ENCODE data around the gene FAM20A. TPM values are rescaled to one million over a fixed set of nuclear protein-coding genes. Genes with fewer than 3 reads are reported as not detected.

The FAM20A gene
- total RNA-seq, 1 experiment from 2014 or later = not detected

DNA sequence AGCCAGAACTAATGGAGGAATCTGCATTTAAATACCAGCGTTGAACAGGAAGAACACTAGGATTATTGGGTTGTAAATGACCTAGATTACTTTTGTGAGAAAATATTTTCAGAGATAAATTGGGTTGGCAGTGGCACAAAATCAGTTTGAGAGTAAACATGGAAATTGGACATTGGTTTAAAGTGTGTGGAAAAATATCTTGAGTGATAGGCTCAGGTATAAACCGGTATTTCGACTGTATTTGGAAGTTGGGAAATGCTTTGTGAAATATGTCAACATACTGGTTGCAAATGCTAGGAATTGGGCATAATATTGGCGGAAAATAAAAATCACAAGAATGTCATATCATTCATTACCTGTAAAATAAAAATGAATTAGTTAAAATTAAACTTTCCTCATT is 73.9 kb downstream of the FAM20A start:
- Histone ChIP-seq H3K9me3 (ENCODE audit: control insufficient read depth in 1 of 2, insufficient read depth in 1 of 2, low read depth in 1 of 2, low read length in 2 of 2) (no peaks in the 10 kb centered on the region), H3K79me2 (ENCODE audit: insufficient read depth, low read length) (peaks cover 9% of the 10 kb centered on the region), H3K4me3 (replicated peaks in 1 of 2; ENCODE audit: low read depth in 1 of 2, low read length in 2 of 2) (no peak overlapping the region), H3K36me3 (ENCODE audit: control insufficient read depth in 1 of 2, insufficient read depth in 2 of 2, low read length in 2 of 2) (peaks cover 72 to 94% of the 10 kb centered on the region in 2 experiments), H4K20me1 (ENCODE audit: insufficient read depth) (peaks cover 8% of the 10 kb centered on the region; the same call in 1 of the 2 replicates), H3K9me2 (ENCODE audit: insufficient read depth) (no peaks in the 10 kb centered on the region), H3K9ac (ENCODE audit: low read length) (no peak overlapping the region), H3K4me2 (ENCODE audit: low read length) (no peak overlapping the region), H3K27ac (ENCODE audit: low read depth, low read length) (no peak overlapping the region), H3K27me3 (ENCODE audit: insufficient read depth, low read length) (no peaks in the 10 kb centered on the region), H2AFZ (ENCODE audit: low read depth, low read length, poor library complexity, severe bottlenecking) (no peak overlapping the region), H3K4me1 (ENCODE audit: control insufficient read depth in 1 of 2, insufficient read depth in 2 of 2, low read length in 2 of 2) (no peaks in the 10 kb centered on the region)
- ChIA-PET POLR2A (no interaction called here), CTCF (interaction anchor here (1.2 kb wide), 1 partner anchor 214 kb away, joined by 3 read pairs; no protein-coding TSS in a partner anchor), RAD21 (ENCODE audit: low non-redundant PET in 1 of 2, low total read pairs in 2 of 2, uncharacterized antibody in 2 of 2, unreplicated experiment in 2 of 2) (no interaction called here)
- TF ChIP-seq FOSL1 (IDR thresholded peaks at IDR 0.05; ENCODE audit: low read depth) = no peak
- intact Hi-C loops (cut with micrococcal nuclease) = no loop called here
- BruUV-seq (replicated peaks) = no TSS peak
- ATAC-seq (no peak), DNase-seq (ENCODE audit: low read depth, low spot score) (no peak)

GRCh38 chr17:68526548-68526947 is 74.6 kb downstream of the FAM20A start:
- no peak overlapping the region for H3K4me2 ChIP-seq (ENCODE audit: low read length)
- RAD21 ChIA-PET (ENCODE audit: low non-redundant PET in 1 of 2, low total read pairs in 2 of 2, uncharacterized antibody in 2 of 2, unreplicated experiment in 2 of 2) = no interaction called here
- no peak overlapping the region for H3K4me3 ChIP-seq (replicated peaks in 1 of 2; ENCODE audit: low read depth in 1 of 2, low read length in 2 of 2)
- peaks cover 8% of the 10 kb centered on the region; the same call in 1 of the 2 replicates for H4K20me1 ChIP-seq (ENCODE audit: insufficient read depth)
- BruUV-seq (replicated peaks) = no TSS peak
- no peak overlapping the region for H2AFZ ChIP-seq (ENCODE audit: low read depth, low read length, poor library complexity, severe bottlenecking)
- no peaks in the 10 kb centered on the region for H3K27me3 ChIP-seq (ENCODE audit: insufficient read depth, low read length)
- no peak overlapping the region for H3K27ac ChIP-seq (ENCODE audit: low read depth, low read length)
- CTCF ChIA-PET = interaction anchor here (1.2 kb wide), 1 partner anchor 214 kb away, joined by 3 read pairs; no protein-coding TSS in a partner anchor
- no peaks in the 10 kb centered on the region for H3K4me1 ChIP-seq (ENCODE audit: control insufficient read depth in 1 of 2, insufficient read depth in 2 of 2, low read length in 2 of 2)
- H3K9ac ChIP-seq (ENCODE audit: low read length) = no peak overlapping the region
- peaks cover 72 to 91% of the 10 kb centered on the region in 2 experiments for H3K36me3 ChIP-seq (ENCODE audit: control insufficient read depth in 1 of 2, insufficient read depth in 2 of 2, low read length in 2 of 2)
- H3K9me3 ChIP-seq (ENCODE audit: control insufficient read depth in 1 of 2, insufficient read depth in 1 of 2, low read depth in 1 of 2, low read length in 2 of 2) = no peaks in the 10 kb centered on the region
- intact Hi-C loops (cut with micrococcal nuclease) = no loop called here
- TF ChIP-seq SIN3A (IDR thresholded peaks at IDR 0.05; ENCODE audit: low read depth) = no peak
- TF ChIP-seq SP1 (IDR thresholded peaks at IDR 0.05; ENCODE audit: low read depth) = no peak
- TF ChIP-seq EZH2phosphoT487 (IDR thresholded peaks at IDR 0.05; ENCODE audit: borderline replicate concordance) = no peak
- TF ChIP-seq RAD21 (IDR thresholded peaks at IDR 0.05; ENCODE audit: low read depth) = no peak
- no peak for TF ChIP-seq ELF1 (IDR thresholded peaks at IDR 0.05; ENCODE audit: borderline replicate concordance, low read depth)
- TF ChIP-seq JUND (IDR thresholded peaks at IDR 0.05) = no peak
- TF ChIP-seq, protein P1, sequence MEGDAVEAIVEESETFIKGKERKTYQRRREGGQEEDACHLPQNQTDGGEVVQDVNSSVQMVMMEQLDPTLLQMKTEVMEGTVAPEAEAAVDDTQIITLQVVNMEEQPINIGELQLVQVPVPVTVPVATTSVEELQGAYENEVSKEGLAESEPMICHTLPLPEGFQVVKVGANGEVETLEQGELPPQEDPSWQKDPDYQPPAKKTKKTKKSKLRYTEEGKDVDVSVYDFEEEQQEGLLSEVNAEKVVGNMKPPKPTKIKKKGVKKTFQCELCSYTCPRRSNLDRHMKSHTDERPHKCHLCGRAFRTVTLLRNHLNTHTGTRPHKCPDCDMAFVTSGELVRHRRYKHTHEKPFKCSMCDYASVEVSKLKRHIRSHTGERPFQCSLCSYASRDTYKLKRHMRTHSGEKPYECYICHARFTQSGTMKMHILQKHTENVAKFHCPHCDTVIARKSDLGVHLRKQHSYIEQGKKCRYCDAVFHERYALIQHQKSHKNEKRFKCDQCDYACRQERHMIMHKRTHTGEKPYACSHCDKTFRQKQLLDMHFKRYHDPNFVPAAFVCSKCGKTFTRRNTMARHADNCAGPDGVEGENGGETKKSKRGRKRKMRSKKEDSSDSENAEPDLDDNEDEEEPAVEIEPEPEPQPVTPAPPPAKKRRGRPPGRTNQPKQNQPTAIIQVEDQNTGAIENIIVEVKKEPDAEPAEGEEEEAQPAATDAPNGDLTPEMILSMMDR (IDR thresholded peaks at IDR 0.05 in 2 of 3, conservative IDR thresholded peaks at IDR 0.05 in 1 of 3; ENCODE audit: borderline replicate concordance in 1 of 3, insufficient read depth in 1 of 3, low read depth in 2 of 3, low read length in 2 of 3) = no peak
- no peak for TF ChIP-seq POLR2A (IDR thresholded peaks at IDR 0.05; ENCODE audit: borderline replicate concordance, extremely low read depth, insufficient read depth, insufficient read length)
- TF ChIP-seq ZNF274 (IDR thresholded peaks at IDR 0.05; ENCODE audit: low read depth, low read length) = no peak
- no peak for TF ChIP-seq CEBPB (IDR thresholded peaks at IDR 0.05; ENCODE audit: low read depth)
- no peak for TF ChIP-seq YY1 (IDR thresholded peaks at IDR 0.05; ENCODE audit: extremely low read depth, insufficient replicate concordance, low read depth, low read length)
- TF ChIP-seq EZH2 (IDR thresholded peaks at IDR 0.05) = no peak
- H3K79me2 ChIP-seq (ENCODE audit: insufficient read depth, low read length) = peaks cover 16% of the 10 kb centered on the region
- POLR2A ChIA-PET = no interaction called here
- ATAC-seq (no peak), DNase-seq (ENCODE audit: low read depth, low spot score) (no peak)
- no peaks in the 10 kb centered on the region for H3K9me2 ChIP-seq (ENCODE audit: insufficient read depth)

Measured in HCT116 (cell line).